GM12875 (cell line): Measurements from ENCODE around the gene ANGPTL2.
"Not testable (repeated sequence)": the region's sequence is repeated elsewhere in the genome, so short reads cannot be mapped to it uniquely, and the experiment has no call there.

Experiments
- H3K4me3 ChIP-seq: one replicate; pipeline ENCODE4 v1.5.1; 2011; ENCODE audit warnings: low read depth, low read length, control low read depth
- CTCF ChIP-seq: IDR thresholded peaks from 2 replicates; pipeline ENCODE4 v1.5.1; 2011; ENCODE audit warnings: low read depth, mild to moderate bottlenecking, control low read depth, inconsistent platforms, low read length, moderate library complexity, borderline replicate concordance; ENCODE audit not compliant: insufficient read depth

The ANGPTL2 gene

GRCh38 chr9:127122176-127123063 lies at the start of gene ANGPTL2:
Gene ANGPTL2 (minus strand): TSS chr9:127122635. CDS start chr9:127108731, 13,904 bp downstream.
- no peak within 1 kb of the TSS for H3K4me3 ChIP-seq
- TF ChIP-seq CTCF: no peak

- not testable (repeated sequence) for H3K4me3 ChIP-seq
Observed at GRCh38 chr9:127171348-127171747, 48.9 kb upstream of the ANGPTL2 start.

GRCh38 chr9:127170652-127171051 lies 48.2 kb upstream of the ANGPTL2 start:
- no peak overlapping the region for H3K4me3 ChIP-seq
- no peak for TF ChIP-seq CTCF

- no peak overlapping the region for H3K4me3 ChIP-seq
- no peak for TF ChIP-seq CTCF
Observed at GRCh38 chr9:127170103-127170502, 47.7 kb upstream of the ANGPTL2 start.

- no peak overlapping the region for H3K4me3 ChIP-seq
- no peak for TF ChIP-seq CTCF
Observed at GRCh38 chr9:127169575-127169883, 47.1 kb upstream of the ANGPTL2 start.

GRCh38 chr9:127168756-127169574 lies 46.5 kb upstream of the ANGPTL2 start:
- H3K4me3 ChIP-seq: no peak overlapping the region
- TF ChIP-seq CTCF: no peak

GRCh38 chr9:127167560-127168326 lies 45.3 kb upstream of the ANGPTL2 start:
- no peak for TF ChIP-seq CTCF
- H3K4me3 ChIP-seq: no peak overlapping the region
